CD14-positive monocyte (primary cell): Measurements from ENCODE around the gene BEST1. TPM values are rescaled to one million over a fixed set of nuclear protein-coding genes. Genes with fewer than 3 reads are reported as not detected.

Experiments used
- DNase-seq, 3 donors: peaks; one replicate each; pipeline ENCODE4 v3.0.0-alpha.2; 2011 to 2022
- H2AFZ ChIP-seq: 2 replicates; pipeline ENCODE4 v1.6.0; 2012; ENCODE audit warnings: mild to moderate bottlenecking, low read depth, low read length, inconsistent platforms; ENCODE audit not compliant: insufficient read depth, poor library complexity, severe bottlenecking
- H3K27ac ChIP-seq, 2 donors: 1 replicate in 1 of 2; 2 replicates in 1 of 2; pipeline ENCODE4 v1.5.1; 2012 to 2013; ENCODE audit warnings: low read length in 2 of 2, control low read depth in 1 of 2, inconsistent platforms in 1 of 2, low read depth in 1 of 2, mild to moderate bottlenecking in 1 of 2
- H3K27me3 ChIP-seq, 2 donors: one replicate each; pipeline versions ENCODE4 v1.6.0 to v1.6.1; 2011 to 2013; ENCODE audit warnings: low read length in 2 of 2; ENCODE audit not compliant: control insufficient read depth in 2 of 2, insufficient read depth in 2 of 2
- H3K36me3 ChIP-seq, 2 donors: replicated peaks in 1 of 2; 1 replicate in 1 of 2; 2 replicates in 1 of 2; pipeline versions ENCODE4 v1.5.1 to v1.6.1; 2012 to 2013; ENCODE audit warnings: low read length in 2 of 2, control low read depth in 1 of 2, inconsistent platforms in 1 of 2, mild to moderate bottlenecking in 1 of 2; ENCODE audit not compliant: insufficient read depth in 2 of 2, control insufficient read depth in 1 of 2
- H3K4me1 ChIP-seq, 2 donors: 1 replicate in 1 of 2; 2 replicates in 1 of 2; pipeline versions ENCODE4 v1.5.1 to v1.6.1; 2012 to 2013; ENCODE audit warnings: low read length in 2 of 2, control low read depth in 1 of 2, inconsistent platforms in 1 of 2, mild to moderate bottlenecking in 1 of 2, moderate library complexity in 1 of 2; ENCODE audit not compliant: insufficient read depth in 2 of 2, control insufficient read depth in 1 of 2
- H3K4me2 ChIP-seq: replicated peaks from 2 replicates; pipeline ENCODE3; 2012; ENCODE audit warnings: low read length, moderate library complexity, mild to moderate bottlenecking; ENCODE audit not compliant: poor library complexity, severe bottlenecking; ENCODE audit errors: extremely low read depth
- H3K4me3 ChIP-seq, 3 experiments: fragments of 200-600 bp in 1 of 3; sonication (generic) in 1 of 3; replicated peaks in 1 of 3; 1 replicate in 2 of 3; 2 replicates in 1 of 3; pipeline ENCODE4 v1.5.1; 2011 to 2013; ENCODE audit warnings: low read length in 3 of 3, mild to moderate bottlenecking in 3 of 3, control low read depth in 2 of 3, low read depth in 2 of 3, inconsistent platforms in 1 of 3, moderate library complexity in 1 of 3
- H3K79me2 ChIP-seq: 2 replicates; pipeline ENCODE4 v1.6.0; 2012; ENCODE audit warnings: mild to moderate bottlenecking, control low read depth, inconsistent platforms, low read length, moderate library complexity; ENCODE audit not compliant: insufficient read depth
- H3K9ac ChIP-seq: 2 replicates; pipeline ENCODE4 v1.6.0; 2017; ENCODE audit warnings: low read length, mild to moderate bottlenecking; ENCODE audit not compliant: insufficient read depth, poor library complexity, severe bottlenecking
- H3K9me3 ChIP-seq, 2 donors: replicated peaks in 1 of 2; 1 replicate in 1 of 2; 2 replicates in 1 of 2; pipeline versions ENCODE4 v1.5.1 to v1.6.1; 2012 to 2013; ENCODE audit warnings: low read length in 2 of 2, control low read depth in 1 of 2; ENCODE audit not compliant: control insufficient read depth in 1 of 2, insufficient read depth in 1 of 2
- H4K20me1 ChIP-seq: 2 replicates; pipeline ENCODE4 v1.6.0; 2012; ENCODE audit warnings: mild to moderate bottlenecking, low read length, control low read depth, moderate library complexity; ENCODE audit not compliant: insufficient read depth
- H3K27ac Mint-ChIP-seq, 7 donors: one replicate each; pipeline ENCODE4 v1.8.0; 2020; ENCODE audit warnings: mild to moderate bottlenecking in 7 of 7, mixed read lengths in 7 of 7, moderate library complexity in 6 of 7, inconsistent platforms in 2 of 7
- H3K27me3 Mint-ChIP-seq, 3 donors: one replicate each; pipeline ENCODE4 v1.8.0; 2021 to 2022; ENCODE audit warnings: low read depth in 3 of 3, mild to moderate bottlenecking in 3 of 3, mixed read lengths in 3 of 3, moderate library complexity in 3 of 3, inconsistent platforms in 1 of 3
- H3K36me3 Mint-ChIP-seq, 2 donors: one replicate each; pipeline ENCODE4 v1.8.0; 2020; ENCODE audit warnings: mixed read lengths in 2 of 2, inconsistent platforms in 1 of 2, mild to moderate bottlenecking in 1 of 2
- H3K4me1 Mint-ChIP-seq: one replicate; pipeline ENCODE4 v1.8.0; 2020; ENCODE audit warnings: mild to moderate bottlenecking, mixed read lengths
- H3K4me3 Mint-ChIP-seq, 2 donors: one replicate each; pipeline ENCODE4 v1.8.0; 2020; ENCODE audit warnings: mild to moderate bottlenecking in 2 of 2, mixed read lengths in 2 of 2, moderate library complexity in 1 of 2
- H3K9me3 Mint-ChIP-seq, 7 donors: one replicate each; pipeline ENCODE4 v1.8.0; 2020 to 2022; ENCODE audit warnings: mixed read lengths in 7 of 7, mild to moderate bottlenecking in 6 of 7, moderate library complexity in 6 of 7, inconsistent platforms in 2 of 7
- WGBS: methylation state at CpG from one replicate; pipeline ENCODE4 v1.1.5; 2013; ENCODE audit warnings: missing lambda C conversion rate; ENCODE audit not compliant: insufficient coverage; 5-methylcytosine and 5-hydroxymethylcytosine counted together
- intact Hi-C, 2 donors: fragments of 100-400 bp; cut with micrococcal nuclease; formaldehyde crosslinking; loops; one replicate each; pipeline versions ENCODE4 v1.15.0 to v1.15.1; 2023
- polyA plus RNA-seq, 3 donors: library from polyadenylated mRNA; depleted of rRNA in 1 of 3; unstranded in 2 of 3; stranded (reverse) in 1 of 3; fragments of 300-500 nt in 2 of 3; fragments of >200 nt in 1 of 3; fragmentation: Illumina TruSeq in 2 of 3; gene quantifications; 1 replicate in 2 of 3; 2 replicates in 1 of 3; pipeline ENCODE4 v1.2.3, GENCODE V29; 2012 to 2021
- TF ChIP-seq, protein P1 (sequence below): fragments of 200-600 bp; IDR thresholded peaks from one replicate; pipeline ENCODE4 v1.8.0; 2022; ENCODE audit warnings: antibody characterized with exemption, mild to moderate bottlenecking

Gene BEST1
- polyA plus RNA-seq, 3 donors, result 5.9 to 24.9 (median 7.4) TPM

DNA sequence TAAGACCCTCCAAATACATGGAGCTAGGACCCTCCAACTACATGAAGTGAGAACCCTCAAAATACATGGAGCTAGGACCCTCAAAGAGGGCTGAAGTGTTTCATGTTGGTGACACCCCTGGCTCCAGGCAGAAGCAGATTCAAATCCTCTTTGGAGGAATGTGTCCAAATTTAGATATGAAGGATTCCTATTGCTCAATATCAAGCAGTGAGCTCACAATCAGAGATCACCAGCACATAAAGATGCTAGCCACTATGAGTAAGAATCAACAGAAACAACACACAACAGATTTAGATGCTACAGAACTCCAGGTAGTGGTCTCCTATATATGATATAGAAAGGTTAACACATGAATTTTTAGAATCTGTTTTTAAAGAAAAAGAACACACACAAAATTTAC is 21.5 kb upstream of the BEST1 start:
- no peaks in the 10 kb centered on the region for H3K36me3 Mint-ChIP-seq
- H3K27ac Mint-ChIP-seq, result no peak overlapping the region
- H3K4me1 ChIP-seq, result peaks cover 2 to 5% of the 10 kb centered on the region in 2 donors
- H3K9me3 ChIP-seq, result peaks cover 0 to 4% of the 10 kb centered on the region in 2 donors
- H3K4me3 Mint-ChIP-seq, result no peak overlapping the region
- TF ChIP-seq, protein P1, sequence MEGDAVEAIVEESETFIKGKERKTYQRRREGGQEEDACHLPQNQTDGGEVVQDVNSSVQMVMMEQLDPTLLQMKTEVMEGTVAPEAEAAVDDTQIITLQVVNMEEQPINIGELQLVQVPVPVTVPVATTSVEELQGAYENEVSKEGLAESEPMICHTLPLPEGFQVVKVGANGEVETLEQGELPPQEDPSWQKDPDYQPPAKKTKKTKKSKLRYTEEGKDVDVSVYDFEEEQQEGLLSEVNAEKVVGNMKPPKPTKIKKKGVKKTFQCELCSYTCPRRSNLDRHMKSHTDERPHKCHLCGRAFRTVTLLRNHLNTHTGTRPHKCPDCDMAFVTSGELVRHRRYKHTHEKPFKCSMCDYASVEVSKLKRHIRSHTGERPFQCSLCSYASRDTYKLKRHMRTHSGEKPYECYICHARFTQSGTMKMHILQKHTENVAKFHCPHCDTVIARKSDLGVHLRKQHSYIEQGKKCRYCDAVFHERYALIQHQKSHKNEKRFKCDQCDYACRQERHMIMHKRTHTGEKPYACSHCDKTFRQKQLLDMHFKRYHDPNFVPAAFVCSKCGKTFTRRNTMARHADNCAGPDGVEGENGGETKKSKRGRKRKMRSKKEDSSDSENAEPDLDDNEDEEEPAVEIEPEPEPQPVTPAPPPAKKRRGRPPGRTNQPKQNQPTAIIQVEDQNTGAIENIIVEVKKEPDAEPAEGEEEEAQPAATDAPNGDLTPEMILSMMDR, result no peak
- peaks cover 0 to 6% (median 3%) of the 10 kb centered on the region in 7 donors for H3K9me3 Mint-ChIP-seq
- H3K4me3 ChIP-seq, result no peak overlapping the region
- H3K4me1 Mint-ChIP-seq, result no peaks in the 10 kb centered on the region
- peaks cover 10 to 19% (median 11%) of the 10 kb centered on the region in 3 donors for H3K27me3 Mint-ChIP-seq
- DNase-seq, result no peak
- no peak overlapping the region for H3K27ac ChIP-seq
- no peak overlapping the region for H3K9ac ChIP-seq
- no peaks in the 10 kb centered on the region for H3K79me2 ChIP-seq
- no peaks in the 10 kb centered on the region for H4K20me1 ChIP-seq
- H3K4me2 ChIP-seq, result no peak overlapping the region
- H3K27me3 ChIP-seq, result no peaks in the 10 kb centered on the region
- no peaks in the 10 kb centered on the region for H3K36me3 ChIP-seq
- no peak overlapping the region for H2AFZ ChIP-seq
- intact Hi-C loops, result no loop called here

GRCh38 chr11:61930933-61931332 is 19.2 kb upstream of the BEST1 start:
- H3K9me3 Mint-ChIP-seq, result peaks cover 3 to 13% (median 4%) of the 10 kb centered on the region in 7 donors
- H3K27me3 ChIP-seq, result peaks cover 0 to 2% of the 10 kb centered on the region in 2 donors
- no peak overlapping the region for H3K27ac ChIP-seq
- TF ChIP-seq, protein P1, result no peak
- no peak for DNase-seq
- H3K4me1 Mint-ChIP-seq, result no peaks in the 10 kb centered on the region
- no peaks in the 10 kb centered on the region for H3K79me2 ChIP-seq
- no peaks in the 10 kb centered on the region for H3K36me3 Mint-ChIP-seq
- no peaks in the 10 kb centered on the region for H3K4me1 ChIP-seq
- H3K4me3 ChIP-seq, result no peak overlapping the region
- H3K36me3 ChIP-seq, result no peaks in the 10 kb centered on the region
- intact Hi-C loops, result no loop called here
- H3K9ac ChIP-seq, result no peak overlapping the region
- H3K4me2 ChIP-seq, result no peak overlapping the region
- WGBS, result 100% methylated on average over 1 of the region's 3 CpGs
- H3K27ac Mint-ChIP-seq, result no peak overlapping the region
- H4K20me1 ChIP-seq, result no peaks in the 10 kb centered on the region
- H3K27me3 Mint-ChIP-seq, result peaks cover 9 to 22% (median 16%) of the 10 kb centered on the region in 3 donors
- peaks cover 0 to 4% of the 10 kb centered on the region in 2 donors for H3K9me3 ChIP-seq
- H3K4me3 Mint-ChIP-seq, result no peak overlapping the region
- H2AFZ ChIP-seq, result no peak overlapping the region
